ENCODE data around the gene RBM4. TPM values are rescaled to one million over a fixed set of nuclear protein-coding genes. Genes with fewer than 3 reads are reported as not detected.
"Not testable (repeated sequence)": the region's sequence is repeated elsewhere in the genome, so short reads cannot be mapped to it uniquely, and the experiment has no call there.

The RBM4 gene
- total and polyA plus RNA-seq, 5 experiments from 2014 or later: 213 to 283 (median 250) TPM

GRCh38 chr11:66600631-66601233 lies 37.8 kb upstream of the RBM4 start:
- Mint-ChIP-seq H3K27me3 (no peaks in the 10 kb centered on the region), H3K9me3 (no peaks in the 10 kb centered on the region), H3K4me3 (no peak overlapping the region), H3K36me3 (peaks cover 0 to 45% (median 0%) of the 10 kb centered on the region in 3 donors), H3K27ac (peak overlapping the region in 2 of 10 donors; percentile 27 to 44), H3K4me1 (peaks cover 3 to 15% (median 8%) of the 10 kb centered on the region in 4 donors)
- POLR2A ChIA-PET: no interaction called here
- DNase-seq (no peak), ATAC-seq (no peak)

GRCh38 chr11:66603072-66603471 lies 35.4 kb upstream of the RBM4 start:
- H3K27ac Mint-ChIP-seq: no peak overlapping the region
- POLR2A ChIA-PET: interaction anchor here (2.4 kb wide), 1 partner anchor 13 kb away, joined by 11 read pairs; the partner anchor contains the start of gene RBM14
- H3K9me3 Mint-ChIP-seq: no peaks in the 10 kb centered on the region
- H3K27me3 Mint-ChIP-seq: no peaks in the 10 kb centered on the region
- peaks cover 0 to 57% (median 0%) of the 10 kb centered on the region in 3 donors for H3K36me3 Mint-ChIP-seq
- H3K4me1 Mint-ChIP-seq: peaks cover 0 to 14% (median 2%) of the 10 kb centered on the region in 4 donors
- DNase-seq (no peak), ATAC-seq (no peak)
- H3K4me3 Mint-ChIP-seq: no peak overlapping the region

- H3K36me3 Mint-ChIP-seq: peaks cover 0 to 57% (median 0%) of the 10 kb centered on the region in 3 donors
Observed at GRCh38 chr11:66604155-66604554, 34.3 kb upstream of the RBM4 start.

GRCh38 chr11:66606608-66607007 lies 31.9 kb upstream of the RBM4 start:
- not testable (repeated sequence) for DNase-seq, H3K27me3 Mint-ChIP-seq, H3K27ac Mint-ChIP-seq, ATAC-seq, H3K4me3 Mint-ChIP-seq, H3K9me3 Mint-ChIP-seq
- peaks cover 1 to 26% (median 9%) of the 10 kb centered on the region in 4 donors for H3K4me1 Mint-ChIP-seq
- peaks cover 0 to 42% (median 0%) of the 10 kb centered on the region in 3 donors for H3K36me3 Mint-ChIP-seq
- POLR2A ChIA-PET: interaction anchor here (0.7 to 2.9 kb wide), 3 partner anchors 10 to 1898 kb away, joined by 3 to 11 read pairs (median 3); partner anchors contain the start of gene RBM14

More at GRCh38 chr11:66604155-66604554, 34.3 kb upstream of the RBM4 start:
- ATAC-seq (no peak), DNase-seq (no peak)
- H3K9me3 Mint-ChIP-seq: no peaks in the 10 kb centered on the region
- H3K4me1 Mint-ChIP-seq: peaks cover 0 to 17% (median 1%) of the 10 kb centered on the region in 4 donors
- POLR2A ChIA-PET: interaction anchor here (0.6 to 2.9 kb wide), 3 partner anchors 13 to 35 kb away, joined by 4 to 11 read pairs (median 5); partner anchors contain the start of gene RBM14
- H3K27ac Mint-ChIP-seq: peak overlapping the region in 1 of 10 donors; percentile 27
- no peak overlapping the region for H3K4me3 Mint-ChIP-seq
- H3K27me3 Mint-ChIP-seq: no peaks in the 10 kb centered on the region

- H3K36me3 Mint-ChIP-seq: peaks cover 0 to 35% (median 0%) of the 10 kb centered on the region in 3 donors
- no peaks in the 10 kb centered on the region for H3K27me3 Mint-ChIP-seq
- H3K27ac Mint-ChIP-seq: peak overlapping the region in 1 of 10 donors; percentile 71
- POLR2A ChIA-PET: interaction anchor here (0.7 to 2.9 kb wide), 3 partner anchors 10 to 1899 kb away, joined by 3 to 11 read pairs (median 5); partner anchors contain the start of gene RBM14
- H3K4me3 Mint-ChIP-seq: no peak overlapping the region
- DNase-seq (no peak), ATAC-seq (no peak)
- H3K9me3 Mint-ChIP-seq: no peaks in the 10 kb centered on the region
- peaks cover 1 to 28% (median 9%) of the 10 kb centered on the region in 4 donors for H3K4me1 Mint-ChIP-seq
Observed at GRCh38 chr11:66607126-66607834, 31.2 kb upstream of the RBM4 start.

- POLR2A ChIA-PET: interaction anchor here (0.6 kb wide), 1 partner anchor 484 kb away, joined by 3 read pairs; no protein-coding TSS in a partner anchor
- Mint-ChIP-seq H3K9me3 (no peaks in the 10 kb centered on the region), H3K4me1 (peaks cover 1 to 31% (median 9%) of the 10 kb centered on the region in 4 donors), H3K27ac (peak overlapping the region in 7 of 10 donors; percentile 5 to 61 (median 51)), H3K36me3 (peaks cover 0 to 20% (median 0%) of the 10 kb centered on the region in 3 donors), H3K4me3 (no peak overlapping the region), H3K27me3 (no peaks in the 10 kb centered on the region)
- ATAC-seq (no peak), DNase-seq (no peak)
Observed at GRCh38 chr11:66609721-66610617, 28.5 kb upstream of the RBM4 start.

- Mint-ChIP-seq H3K27me3 (peaks cover 0 to 5% (median 0%) of the 10 kb centered on the region in 5 donors), H3K4me1 (peaks cover 8 to 43% (median 24%) of the 10 kb centered on the region in 4 donors), H3K4me3 (no peak overlapping the region), H3K36me3 (peaks cover 0 to 13% (median 5%) of the 10 kb centered on the region in 3 donors), H3K27ac (peak overlapping the region in 2 of 10 donors; percentile 38 to 66), H3K9me3 (no peaks in the 10 kb centered on the region)
- DNase-seq (no peak), ATAC-seq (no peak)
- POLR2A ChIA-PET: interaction anchor here (1.4 to 1.9 kb wide), 2 partner anchors 16 to 26 kb away, joined by 4 to 5 read pairs; partner anchors contain the start of gene RBM4
Observed at GRCh38 chr11:66612458-66612857, 26.0 kb upstream of the RBM4 start.

- H3K4me1 Mint-ChIP-seq: peaks cover 21 to 50% (median 39%) of the 10 kb centered on the region in 4 donors
- peak overlapping the region in 1 of 10 donors; percentile 38 for H3K27ac Mint-ChIP-seq
- DNase-seq (no peak), ATAC-seq (no peak)
- H3K27me3 Mint-ChIP-seq: peaks cover 0 to 5% (median 0%) of the 10 kb centered on the region in 5 donors
- POLR2A ChIA-PET: interaction anchor here (0.6 kb wide), 1 partner anchor 19 kb away, joined by 3 read pairs; no protein-coding TSS in a partner anchor
- no peak overlapping the region for H3K4me3 Mint-ChIP-seq
- H3K36me3 Mint-ChIP-seq: peaks cover 0 to 25% (median 10%) of the 10 kb centered on the region in 3 donors
- H3K9me3 Mint-ChIP-seq: no peaks in the 10 kb centered on the region
Observed at GRCh38 chr11:66614073-66614472, 24.4 kb upstream of the RBM4 start.

GRCh38 chr11:66616379-66617154 lies 21.9 kb upstream of the RBM4 start, which contains the start of gene RBM14:
Gene RBM14, plus strand, starts transcription at chr11:66616630. Its CDS starts 91 bp downstream, at chr11:66616721.
- Mint-ChIP-seq H3K4me1 (peaks cover 24 to 56% (median 49%) of the 10 kb centered on the region in 4 donors), H3K9me3 (no peaks in the 10 kb centered on the region), H3K27me3 (peaks cover 0 to 5% (median 0%) of the 10 kb centered on the region in 5 donors), H3K27ac (peak within 1 kb of the TSS; percentile 96 to 100 (median 99)), H3K4me3 (peak within 1 kb of the TSS; percentile 96 to 100 (median 98)), H3K36me3 (peaks cover 0 to 40% (median 17%) of the 10 kb centered on the region in 3 donors)
- POLR2A ChIA-PET: interaction anchor here (0.5 to 6.3 kb wide), 36 partner anchors 9 to 1838 kb away, joined by 3 to 198 read pairs (median 4); partner anchors contain the start of genes ACTN3, B4GAT1, CCDC87 and CCS
- ATAC-seq: peak; percentile 80 to 81
- DNase-seq: peak; percentile 97 to 100 (median 98)

GRCh38 chr11:66617155-66617834 lies 21.2 kb upstream of the RBM4 start:
- Mint-ChIP-seq H3K4me1 (peaks cover 25 to 64% (median 55%) of the 10 kb centered on the region in 4 donors), H3K27me3 (peaks cover 0 to 5% (median 0%) of the 10 kb centered on the region in 5 donors), H3K9me3 (no peaks in the 10 kb centered on the region), H3K27ac (peak overlapping the region; percentile 96 to 100 (median 99)), H3K36me3 (peaks cover 0 to 48% (median 17%) of the 10 kb centered on the region in 3 donors), H3K4me3 (peak overlapping the region; percentile 96 to 100 (median 98))
- ATAC-seq: peak in 1 of 2 donors; percentile 26
- POLR2A ChIA-PET: interaction anchor here (0.9 to 6.3 kb wide), 32 partner anchors 8 to 1263 kb away, joined by 3 to 198 read pairs (median 4); partner anchors contain the start of genes ACTN3, B4GAT1, CCDC87 and CCS
- DNase-seq: peak in 5 of 10 donors; percentile 32 to 49 (median 38)
